Glutamatergic neuron (in vitro differentiated cells): ENCODE data around the gene ZNF628. TPM values are rescaled to one million over a fixed set of nuclear protein-coding genes. Genes with fewer than 3 reads are reported as not detected.

Source experiments
- DNase-seq: peaks from one replicate; pipeline ENCODE4 v3.0.0; 2022
- H3K27ac Mint-ChIP-seq: one replicate; pipeline ENCODE4 v1.8.0; 2020; ENCODE audit warnings: mild to moderate bottlenecking, mixed read lengths, inconsistent platforms; ENCODE audit not compliant: unreplicated experiment
- H3K27me3 Mint-ChIP-seq: one replicate; pipeline ENCODE4 v1.8.0; 2020; ENCODE audit warnings: mild to moderate bottlenecking, moderate library complexity, mixed read lengths, inconsistent platforms; ENCODE audit not compliant: unreplicated experiment
- H3K36me3 Mint-ChIP-seq: one replicate; pipeline ENCODE4 v1.8.0; 2020; ENCODE audit warnings: mild to moderate bottlenecking, mixed read lengths, inconsistent platforms; ENCODE audit not compliant: unreplicated experiment
- H3K4me1 Mint-ChIP-seq: one replicate; pipeline ENCODE4 v1.8.0; 2020; ENCODE audit warnings: mild to moderate bottlenecking, low read depth, mixed read lengths, inconsistent platforms; ENCODE audit not compliant: unreplicated experiment
- H3K4me3 Mint-ChIP-seq: one replicate; pipeline ENCODE4 v1.8.0; 2020; ENCODE audit warnings: mild to moderate bottlenecking, mixed read lengths, inconsistent platforms; ENCODE audit not compliant: unreplicated experiment
- H3K9me3 Mint-ChIP-seq: one replicate; pipeline ENCODE4 v1.8.0; 2020; ENCODE audit warnings: mild to moderate bottlenecking, moderate library complexity, mixed read lengths, inconsistent platforms; ENCODE audit not compliant: unreplicated experiment
- total RNA-seq: library from RNA; stranded (reverse); fragmentation: NEBNext Ultra II Directional; extraction: Animal tissue kit (Norgen Biotek cat#: 25700); gene quantifications from one replicate; pipeline ENCODE4 v1.2.1, GENCODE V29; 2021; ENCODE audit not compliant: unreplicated experiment
- TF ChIP-seq, protein P1 (sequence below): fragments of 200-600 bp; sonication (generic); IDR thresholded peaks from one replicate; pipeline ENCODE4 v1.5.0; 2021; ENCODE audit not compliant: partially characterized antibody, unreplicated experiment

ZNF628 gene
- total RNA-seq, 1 donor from 2014 or later = 13.7 TPM

DNA sequence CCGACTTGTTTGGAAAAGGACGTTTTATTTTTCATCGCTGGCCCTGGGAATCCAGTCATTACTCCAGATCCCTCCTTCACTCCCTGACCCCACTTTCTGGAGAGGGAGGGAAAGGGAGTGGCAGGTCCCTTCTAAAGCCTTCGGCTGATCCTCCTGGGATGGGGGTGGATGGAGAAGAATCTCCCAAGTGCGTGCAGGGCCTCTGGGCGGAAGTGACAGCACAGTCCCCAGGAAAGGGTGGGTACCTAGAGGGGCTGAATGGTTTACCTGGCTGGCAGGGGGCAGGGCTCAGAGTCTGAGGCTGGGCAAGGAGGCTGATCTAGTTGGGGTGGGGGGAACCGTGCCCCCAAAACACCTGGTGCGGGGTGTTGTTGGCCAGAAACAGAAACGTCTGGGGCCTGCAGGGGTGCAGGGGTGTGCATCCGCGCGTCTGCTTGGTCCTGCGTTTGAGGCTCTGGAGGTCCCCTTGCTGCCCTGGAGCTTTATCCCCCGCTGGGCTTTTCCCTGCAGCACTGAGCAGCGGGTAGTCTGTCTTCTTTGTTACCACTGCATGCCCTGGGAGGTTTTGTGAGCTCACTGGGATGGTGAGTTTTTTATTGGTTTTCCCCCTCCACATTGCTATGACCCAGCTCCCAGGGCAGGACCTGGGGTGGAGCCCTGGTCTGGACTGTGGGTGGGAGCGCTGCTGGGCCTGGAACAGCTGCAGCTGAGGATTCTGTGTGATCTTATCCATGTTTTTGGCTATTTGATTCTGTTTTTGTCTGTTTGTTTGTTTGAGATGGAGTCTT lies 3.0 kb upstream of the ZNF628 start:
- peaks cover 11% of the 10 kb centered on the region for H3K9me3 Mint-ChIP-seq
- TF ChIP-seq, protein P1, sequence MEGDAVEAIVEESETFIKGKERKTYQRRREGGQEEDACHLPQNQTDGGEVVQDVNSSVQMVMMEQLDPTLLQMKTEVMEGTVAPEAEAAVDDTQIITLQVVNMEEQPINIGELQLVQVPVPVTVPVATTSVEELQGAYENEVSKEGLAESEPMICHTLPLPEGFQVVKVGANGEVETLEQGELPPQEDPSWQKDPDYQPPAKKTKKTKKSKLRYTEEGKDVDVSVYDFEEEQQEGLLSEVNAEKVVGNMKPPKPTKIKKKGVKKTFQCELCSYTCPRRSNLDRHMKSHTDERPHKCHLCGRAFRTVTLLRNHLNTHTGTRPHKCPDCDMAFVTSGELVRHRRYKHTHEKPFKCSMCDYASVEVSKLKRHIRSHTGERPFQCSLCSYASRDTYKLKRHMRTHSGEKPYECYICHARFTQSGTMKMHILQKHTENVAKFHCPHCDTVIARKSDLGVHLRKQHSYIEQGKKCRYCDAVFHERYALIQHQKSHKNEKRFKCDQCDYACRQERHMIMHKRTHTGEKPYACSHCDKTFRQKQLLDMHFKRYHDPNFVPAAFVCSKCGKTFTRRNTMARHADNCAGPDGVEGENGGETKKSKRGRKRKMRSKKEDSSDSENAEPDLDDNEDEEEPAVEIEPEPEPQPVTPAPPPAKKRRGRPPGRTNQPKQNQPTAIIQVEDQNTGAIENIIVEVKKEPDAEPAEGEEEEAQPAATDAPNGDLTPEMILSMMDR = no peak
- H3K4me1 Mint-ChIP-seq = peaks cover 8% of the 10 kb centered on the region
- DNase-seq = no peak
- no peak overlapping the region for H3K4me3 Mint-ChIP-seq
- H3K27ac Mint-ChIP-seq = no peak overlapping the region
- no peaks in the 10 kb centered on the region for H3K36me3 Mint-ChIP-seq
- peaks cover 9% of the 10 kb centered on the region for H3K27me3 Mint-ChIP-seq

DNA sequence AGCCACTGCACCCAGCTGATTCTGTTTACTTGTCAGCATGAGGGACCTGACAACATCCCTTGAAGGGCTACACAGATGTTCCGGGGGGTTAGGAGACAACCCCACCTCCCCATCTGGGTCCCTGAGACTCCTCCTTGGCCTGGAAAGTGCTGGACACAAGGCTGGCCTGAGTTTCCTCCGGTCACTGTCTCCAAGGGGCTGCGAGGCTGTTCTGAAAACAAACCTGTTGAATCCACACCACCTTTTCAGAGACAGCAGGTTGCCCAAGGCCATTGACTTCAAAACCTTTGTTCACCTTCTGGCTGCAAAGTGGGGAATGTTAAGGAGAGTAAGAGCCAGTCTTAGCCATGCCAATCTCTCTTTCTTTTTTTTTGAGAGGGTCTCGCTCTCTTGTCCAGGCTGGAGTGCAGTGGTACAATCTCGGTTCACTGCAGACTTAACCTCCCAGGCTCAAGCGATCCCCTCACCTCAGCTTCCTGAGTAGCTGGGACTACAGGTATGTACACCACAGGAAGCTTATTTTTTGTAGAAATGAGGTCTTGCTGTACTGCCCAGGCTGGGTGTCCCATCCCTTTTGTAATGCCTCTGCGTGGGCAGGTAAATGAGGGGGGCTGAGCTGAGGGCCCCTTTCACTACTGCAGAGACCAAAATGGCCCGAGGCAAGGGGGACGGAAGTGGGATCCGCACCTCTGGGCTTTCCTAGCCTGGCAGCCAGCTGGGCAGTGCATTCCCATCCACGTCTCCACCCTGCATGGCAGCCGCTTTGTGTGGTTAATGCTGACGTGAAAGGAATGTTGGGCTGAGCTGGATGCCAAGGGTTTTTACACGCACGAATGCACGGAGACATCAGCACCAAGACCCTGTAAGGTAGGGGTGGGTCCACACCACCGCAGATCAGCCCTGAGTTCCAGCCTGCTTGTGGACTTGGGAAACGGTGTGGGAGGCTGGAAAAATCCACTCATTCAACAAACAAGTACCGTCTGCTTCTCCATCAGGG lies 1.9 kb upstream of the ZNF628 start:
- Mint-ChIP-seq H3K27me3 (peaks cover 9% of the 10 kb centered on the region), H3K9me3 (peaks cover 11% of the 10 kb centered on the region), H3K36me3 (no peaks in the 10 kb centered on the region), H3K27ac (no peak overlapping the region), H3K4me1 (peaks cover 14% of the 10 kb centered on the region), H3K4me3 (no peak overlapping the region)
- TF ChIP-seq, protein P1 = no peak
- no peak for DNase-seq

DNA sequence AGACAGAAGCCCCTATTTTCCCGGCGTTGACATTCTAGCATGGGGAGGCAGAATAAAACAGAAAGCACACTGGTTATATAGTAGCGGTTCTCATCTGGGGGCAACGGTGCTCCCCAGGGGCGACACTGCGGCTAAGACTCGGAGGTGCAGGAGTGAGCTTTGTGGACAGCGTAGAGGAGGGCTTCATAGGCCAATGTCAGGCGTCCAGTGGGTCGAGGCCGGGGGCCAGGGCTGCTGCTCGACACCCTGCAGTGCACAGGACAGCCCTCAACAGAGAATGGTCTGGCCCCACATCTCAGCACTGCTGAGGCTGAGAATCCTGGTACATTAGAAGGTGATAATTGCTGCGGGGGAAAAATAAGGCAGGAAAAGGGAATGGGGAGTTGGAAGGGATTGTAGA lies 1.5 kb downstream of the ZNF628 start:
- TF ChIP-seq, protein P1 = no peak
- Mint-ChIP-seq H3K9me3 (peaks cover 18% of the 10 kb centered on the region), H3K27ac (peak overlapping the region; percentile 26), H3K4me3 (peak overlapping the region; percentile 92), H3K27me3 (peaks cover 12% of the 10 kb centered on the region), H3K4me1 (peaks cover 20% of the 10 kb centered on the region), H3K36me3 (no peaks in the 10 kb centered on the region)
- DNase-seq = no peak

DNA sequence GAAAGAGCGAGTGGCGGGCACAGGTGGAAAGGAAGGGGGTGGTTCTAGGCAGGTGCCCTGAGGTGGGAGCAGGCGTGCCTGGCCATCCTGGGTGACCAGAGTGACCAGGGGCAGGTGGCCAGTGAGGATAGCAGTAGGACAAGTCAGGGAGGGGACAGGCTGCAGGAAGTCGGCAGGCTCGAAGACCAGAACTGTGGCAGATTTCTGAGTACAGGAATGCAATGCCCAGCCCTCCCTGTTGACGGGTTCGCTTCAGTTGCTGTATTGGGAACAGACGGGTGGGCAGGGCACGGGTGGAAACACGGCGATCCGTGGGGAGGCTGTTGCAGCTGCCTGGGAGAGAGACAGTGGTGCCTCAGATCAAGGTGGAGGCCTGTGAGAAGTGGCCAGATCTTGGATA lies 1.9 kb downstream of the ZNF628 start:
- TF ChIP-seq, protein P1 = no peak
- Mint-ChIP-seq H3K4me1 (peaks cover 20% of the 10 kb centered on the region), H3K36me3 (no peaks in the 10 kb centered on the region), H3K4me3 (peak overlapping the region; percentile 92), H3K9me3 (peaks cover 18% of the 10 kb centered on the region), H3K27me3 (peaks cover 12% of the 10 kb centered on the region), H3K27ac (peak overlapping the region; percentile 57)
- DNase-seq = no peak
